Adipocyte (in vitro differentiated cells): ENCODE results near the gene CPM.

Experiments
- DNase-seq: peaks from one replicate; pipeline ENCODE4 v3.0.0-alpha.2; 2015; ENCODE audit warnings: low read depth
- H3K27me3 ChIP-seq: replicated peaks from 2 replicates; pipeline ENCODE4 v1.7.0; 2013; ENCODE audit warnings: mild to moderate bottlenecking, low read length, moderate library complexity; ENCODE audit not compliant: control insufficient read depth, insufficient read depth
- H3K36me3 ChIP-seq: 2 replicates; pipeline ENCODE4 v1.7.0; 2013; ENCODE audit warnings: low read length, mild to moderate bottlenecking, moderate library complexity; ENCODE audit not compliant: control insufficient read depth, insufficient read depth, severe bottlenecking
- H3K4me1 ChIP-seq: 2 replicates; pipeline ENCODE4 v1.7.0; 2013; ENCODE audit warnings: mild to moderate bottlenecking, low read length, moderate library complexity; ENCODE audit not compliant: control insufficient read depth, insufficient read depth
- H3K4me3 ChIP-seq: 2 replicates; pipeline ENCODE4 v1.7.0; 2013; ENCODE audit warnings: mild to moderate bottlenecking, low read length, moderate library complexity
- H3K9ac ChIP-seq: 2 replicates; pipeline ENCODE4 v1.7.0; 2013; ENCODE audit warnings: mild to moderate bottlenecking, low read length, moderate library complexity
- H3K9me3 ChIP-seq: 2 replicates; pipeline ENCODE4 v1.7.0; 2013; ENCODE audit warnings: mild to moderate bottlenecking, low read length, moderate library complexity; ENCODE audit not compliant: control insufficient read depth

CPM gene

DNA sequence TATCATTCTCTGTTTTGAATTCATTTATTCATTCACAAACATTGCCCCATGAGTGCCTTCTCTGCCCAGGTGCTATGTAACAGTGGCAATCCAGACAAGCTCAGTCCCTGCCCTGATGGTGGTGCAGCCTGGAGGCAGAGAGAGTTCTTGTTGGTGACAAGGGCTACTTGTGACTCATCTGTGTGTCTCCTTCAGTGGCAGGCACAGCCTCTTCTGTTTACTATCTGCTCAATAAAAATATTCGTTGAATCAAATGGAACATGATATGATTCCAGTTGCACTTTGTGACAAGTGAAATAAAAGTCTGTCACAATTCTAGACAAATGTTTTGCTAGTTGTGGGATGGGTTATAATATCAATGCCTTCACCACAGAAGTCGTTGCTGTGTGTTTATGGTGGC lies 20.6 kb upstream of the CPM start:
- Histone ChIP-seq H3K9ac (no peak overlapping the region), H3K36me3 (no peaks in the 10 kb centered on the region), H3K4me1 (peaks cover 47% of the 10 kb centered on the region)

DNA sequence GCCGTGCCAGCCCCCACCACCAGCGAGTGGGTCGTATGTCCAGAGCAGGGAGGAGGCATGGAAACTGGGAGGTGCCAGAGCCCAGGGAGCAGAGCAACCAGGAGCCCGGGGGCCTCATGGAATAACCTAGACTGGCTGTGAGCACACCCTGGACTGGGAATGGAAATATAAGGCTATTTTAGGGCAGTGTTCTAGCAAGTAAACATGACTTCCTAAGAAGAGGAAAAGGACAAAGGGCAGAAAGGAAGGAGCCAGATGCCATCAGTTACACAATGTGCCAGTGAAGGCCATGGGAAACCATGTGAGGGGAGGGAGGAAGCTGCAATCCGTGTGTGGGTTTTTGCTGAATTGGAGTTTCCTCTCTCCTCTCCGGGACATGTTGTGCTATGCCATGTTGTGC lies 18.7 kb upstream of the CPM start:
- H3K9ac ChIP-seq: peak overlapping the region; percentile 53
- no peaks in the 10 kb centered on the region for H3K36me3 ChIP-seq
- no peak overlapping the region for H3K4me3 ChIP-seq
- H3K4me1 ChIP-seq: peaks cover 35% of the 10 kb centered on the region
- DNase-seq: no peak
- no peaks in the 10 kb centered on the region for H3K27me3 ChIP-seq
- no peaks in the 10 kb centered on the region for H3K9me3 ChIP-seq

More for the DNA sequence above, 20.6 kb upstream of the CPM start:
- Histone ChIP-seq H3K27me3 (no peaks in the 10 kb centered on the region), H3K9me3 (no peaks in the 10 kb centered on the region), H3K4me3 (no peak overlapping the region)
- DNase-seq: no peak

DNA sequence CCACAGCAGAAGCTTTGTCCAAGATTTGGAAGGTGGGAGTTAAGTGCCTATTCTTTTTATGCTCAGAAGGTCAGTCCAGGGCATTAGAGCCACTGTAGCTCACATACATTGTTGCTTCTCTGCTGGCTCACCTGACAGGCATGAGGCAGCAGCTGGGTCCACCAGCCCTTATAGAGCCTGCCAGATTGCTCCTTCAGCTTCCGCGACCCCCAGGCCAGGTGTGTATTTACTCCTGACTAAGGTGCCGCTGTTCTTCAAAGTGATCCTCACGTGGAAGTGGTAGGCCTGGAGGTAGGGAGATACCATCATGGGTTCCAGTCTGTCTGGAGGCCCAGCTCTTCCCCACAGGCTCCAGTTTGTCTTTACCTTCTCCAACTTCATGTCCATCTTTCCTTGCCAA lies 17.5 kb upstream of the CPM start:
- no peaks in the 10 kb centered on the region for H3K9me3 ChIP-seq
- no peaks in the 10 kb centered on the region for H3K27me3 ChIP-seq
- H3K9ac ChIP-seq: no peak overlapping the region
- no peak for DNase-seq
- no peaks in the 10 kb centered on the region for H3K36me3 ChIP-seq
- peaks cover 31% of the 10 kb centered on the region for H3K4me1 ChIP-seq
- H3K4me3 ChIP-seq: no peak overlapping the region

DNA sequence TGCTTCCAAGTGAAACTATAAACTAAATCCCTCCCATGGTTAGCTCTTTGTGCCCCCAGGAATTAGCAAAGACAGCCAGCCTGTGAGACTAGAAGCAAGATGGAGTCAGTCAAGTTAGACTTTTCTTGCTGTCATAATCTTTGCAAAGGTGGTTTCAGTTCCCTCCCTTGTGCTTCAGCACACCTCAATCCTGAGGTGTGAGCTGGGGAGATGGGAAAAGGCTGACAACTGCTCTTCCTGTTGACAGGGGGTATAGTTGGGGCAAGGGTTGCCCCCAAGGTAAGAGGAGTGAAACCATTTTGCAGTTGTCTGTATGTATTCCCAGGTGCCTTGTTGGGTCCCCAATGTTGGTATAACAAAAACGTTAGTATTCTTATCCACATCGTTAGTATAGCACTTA lies 12.3 kb upstream of the CPM start:
- Histone ChIP-seq H3K27me3 (no peaks in the 10 kb centered on the region), H3K9me3 (no peaks in the 10 kb centered on the region), H3K36me3 (no peaks in the 10 kb centered on the region), H3K9ac (no peak overlapping the region), H3K4me1 (peaks cover 26% of the 10 kb centered on the region), H3K4me3 (no peak overlapping the region)
- no peak for DNase-seq

DNA sequence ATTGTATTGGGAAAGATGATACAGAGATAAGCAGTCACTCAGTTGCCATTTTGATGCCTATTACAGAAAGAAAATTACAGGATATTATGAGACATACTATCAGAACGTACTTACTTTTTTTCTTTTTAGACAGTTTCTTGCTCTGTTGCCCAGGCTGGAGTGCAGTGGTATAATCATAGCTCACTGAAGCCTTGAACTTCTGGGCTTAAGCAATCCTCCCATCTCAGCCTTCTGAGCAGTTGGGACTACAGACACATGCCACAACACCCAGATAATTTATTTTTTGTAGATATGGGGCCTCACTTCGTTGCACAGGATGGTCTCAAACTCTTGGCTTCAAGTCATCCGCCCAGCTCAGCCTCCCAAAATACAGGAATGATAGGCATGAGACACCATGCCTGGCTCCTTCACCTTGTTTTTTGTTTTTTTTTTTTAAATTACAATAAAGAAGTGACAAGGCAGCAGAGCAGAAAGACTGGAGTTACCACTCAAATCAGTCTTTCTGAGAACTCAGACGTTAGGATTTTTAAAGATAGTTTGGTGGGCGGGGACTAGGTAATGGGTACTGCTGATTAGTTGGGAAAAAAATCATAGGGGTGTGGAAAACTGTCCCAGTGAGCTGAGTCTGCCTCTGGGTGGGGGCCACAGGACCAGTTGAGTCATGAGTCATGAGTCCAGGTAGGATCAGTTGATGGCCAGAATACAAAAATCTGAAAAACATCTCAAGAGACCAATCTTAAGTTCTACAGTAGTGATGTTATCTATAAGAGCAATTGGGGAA lies 11.5 kb upstream of the CPM start:
- DNase-seq: no peak
- peaks cover 29% of the 10 kb centered on the region for H3K4me1 ChIP-seq
- H3K27me3 ChIP-seq: no peaks in the 10 kb centered on the region
- no peak overlapping the region for H3K9ac ChIP-seq
- H3K36me3 ChIP-seq: no peaks in the 10 kb centered on the region
- no peaks in the 10 kb centered on the region for H3K9me3 ChIP-seq
- no peak overlapping the region for H3K4me3 ChIP-seq

DNA sequence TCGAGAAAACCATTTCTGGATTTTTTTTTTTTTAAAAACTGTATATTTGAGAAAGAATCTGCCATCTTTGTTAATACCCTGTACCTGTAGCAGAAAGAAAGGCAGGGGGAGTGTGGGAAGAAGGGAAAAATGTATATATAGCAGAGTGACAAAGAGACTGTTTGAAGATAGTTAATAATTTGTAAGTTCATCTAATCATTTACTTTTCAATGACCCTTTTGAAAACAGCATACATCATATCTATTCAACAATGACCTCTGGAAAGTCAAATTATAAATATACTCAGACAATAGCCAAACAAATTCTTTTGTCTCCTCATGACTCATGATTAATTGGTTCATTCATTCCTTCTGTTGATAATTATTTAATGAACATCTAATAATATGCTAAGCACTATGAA lies 10.9 kb upstream of the CPM start:
- DNase-seq: no peak
- Histone ChIP-seq H3K9me3 (no peaks in the 10 kb centered on the region), H3K27me3 (no peaks in the 10 kb centered on the region), H3K36me3 (no peaks in the 10 kb centered on the region), H3K4me1 (peaks cover 32% of the 10 kb centered on the region), H3K9ac (no peak overlapping the region), H3K4me3 (no peak overlapping the region)

DNA sequence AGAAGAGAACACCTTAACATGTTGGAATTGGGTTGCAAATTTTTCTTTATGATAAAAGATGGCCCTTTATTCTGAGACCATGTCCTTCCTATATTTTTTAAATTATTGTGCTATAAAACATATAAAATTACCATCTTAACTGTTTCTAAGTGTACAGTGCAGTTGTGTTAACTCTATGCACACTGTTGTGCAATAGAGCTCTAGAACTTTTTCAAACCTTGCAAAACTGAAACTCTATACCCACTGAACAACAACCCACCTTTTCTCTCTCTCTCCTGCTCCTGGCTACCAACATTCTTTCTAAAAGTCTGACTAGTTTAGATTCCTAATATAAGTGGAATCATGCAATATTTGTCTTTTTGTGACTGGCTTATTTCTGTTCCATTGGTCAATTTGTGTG lies 7.8 kb upstream of the CPM start:
- H3K27me3 ChIP-seq: no peaks in the 10 kb centered on the region
- peak overlapping the region; percentile 41 for H3K9ac ChIP-seq
- no peaks in the 10 kb centered on the region for H3K9me3 ChIP-seq
- H3K4me3 ChIP-seq: peak overlapping the region; percentile 13
- H3K36me3 ChIP-seq: no peaks in the 10 kb centered on the region
- H3K4me1 ChIP-seq: peaks cover 51% of the 10 kb centered on the region
- DNase-seq: no peak

DNA sequence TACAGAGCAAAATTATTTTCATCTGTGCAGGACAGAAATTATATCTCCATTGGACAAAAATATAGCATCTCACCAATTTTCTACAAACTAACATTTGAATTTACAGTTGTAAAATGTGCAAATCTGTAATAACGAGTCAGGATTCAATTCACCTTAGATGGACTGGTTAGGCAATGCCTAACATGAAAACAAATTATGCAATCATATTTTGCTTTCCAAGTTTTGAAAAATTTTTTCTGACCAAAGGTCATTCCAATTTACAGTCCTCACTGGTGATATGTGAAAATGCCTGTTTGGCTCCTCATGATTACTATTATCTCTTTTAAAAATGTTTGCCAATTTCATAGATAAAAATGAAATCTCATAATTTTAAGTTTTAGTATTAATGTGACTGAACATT lies 6.5 kb upstream of the CPM start:
- peak overlapping the region; percentile 55 for H3K9ac ChIP-seq
- no peaks in the 10 kb centered on the region for H3K9me3 ChIP-seq
- peak; percentile 46 for DNase-seq
- no peak overlapping the region for H3K4me3 ChIP-seq
- H3K36me3 ChIP-seq: no peaks in the 10 kb centered on the region
- peaks cover 51% of the 10 kb centered on the region for H3K4me1 ChIP-seq
- H3K27me3 ChIP-seq: no peaks in the 10 kb centered on the region

DNA sequence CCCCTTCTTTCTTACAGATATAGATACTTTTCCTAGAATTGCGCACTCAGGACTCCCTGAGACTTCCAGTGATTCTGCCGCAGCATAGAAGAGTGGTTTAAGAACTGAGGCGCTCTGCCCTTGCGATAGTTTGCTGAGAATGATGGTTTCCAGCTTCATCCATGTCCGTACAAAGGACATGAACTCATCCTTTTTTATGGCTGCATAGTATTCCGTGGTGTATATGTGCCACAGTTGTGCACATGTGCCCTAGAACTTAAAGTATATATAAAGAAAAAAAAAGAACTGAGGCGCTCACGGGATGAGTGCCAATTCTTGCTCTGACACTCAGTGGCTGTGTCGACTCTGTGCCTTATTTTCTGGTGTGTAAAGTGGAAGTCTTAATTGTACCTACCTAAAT lies 1.4 kb upstream of the CPM start:
- peaks cover 13% of the 10 kb centered on the region for H3K36me3 ChIP-seq
- H3K4me1 ChIP-seq: peaks cover 35% of the 10 kb centered on the region
- DNase-seq: no peak
- H3K4me3 ChIP-seq: no peak overlapping the region
- no peaks in the 10 kb centered on the region for H3K9me3 ChIP-seq
- H3K27me3 ChIP-seq: no peaks in the 10 kb centered on the region
- no peak overlapping the region for H3K9ac ChIP-seq

DNA sequence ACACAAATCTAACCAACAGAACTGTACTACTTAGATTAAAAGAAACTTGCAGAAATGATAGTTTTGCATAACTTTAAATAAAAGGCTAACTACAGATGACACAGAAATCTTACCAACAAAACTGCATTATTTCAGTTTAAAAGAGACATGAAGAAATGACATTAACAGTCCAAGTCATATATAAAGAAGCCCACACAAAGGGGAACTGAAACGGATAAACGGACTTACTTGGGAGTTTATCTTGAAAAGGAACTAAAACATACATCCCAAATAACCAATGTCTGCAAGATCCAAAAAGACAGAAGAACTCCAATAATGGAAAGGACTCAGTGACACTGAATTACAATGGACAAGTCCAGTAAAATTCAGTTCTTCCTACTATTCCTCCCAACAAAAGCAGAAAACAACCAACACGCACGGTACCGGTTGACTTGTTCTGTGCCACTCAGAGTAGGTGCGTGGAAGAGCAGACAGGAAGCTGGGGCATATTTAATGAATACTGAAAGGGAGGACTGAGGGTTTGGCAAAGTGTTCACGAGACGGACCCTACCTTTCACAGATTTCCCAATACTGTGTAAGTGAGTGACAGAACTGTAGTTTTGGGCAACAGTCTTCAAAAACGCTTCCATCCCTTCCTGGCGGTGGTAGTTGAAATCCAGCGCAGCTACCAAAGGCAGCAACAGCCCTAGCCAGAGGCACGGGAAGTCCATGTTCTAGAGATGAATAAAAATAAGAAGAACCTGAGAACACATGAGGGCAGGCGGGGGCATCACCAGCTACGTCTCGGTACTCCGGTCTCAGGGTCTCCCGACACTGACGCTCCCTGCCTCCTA lies 627 bp downstream of the CPM start:
- peak overlapping the region; percentile 84 for H3K9ac ChIP-seq
- no peaks in the 10 kb centered on the region for H3K27me3 ChIP-seq
- H3K36me3 ChIP-seq: peaks cover 25% of the 10 kb centered on the region
- peak overlapping the region; percentile 96 for H3K4me3 ChIP-seq
- DNase-seq: peak; percentile 59
- H3K9me3 ChIP-seq: peaks cover 3% of the 10 kb centered on the region
- H3K4me1 ChIP-seq: peaks cover 23% of the 10 kb centered on the region

DNA sequence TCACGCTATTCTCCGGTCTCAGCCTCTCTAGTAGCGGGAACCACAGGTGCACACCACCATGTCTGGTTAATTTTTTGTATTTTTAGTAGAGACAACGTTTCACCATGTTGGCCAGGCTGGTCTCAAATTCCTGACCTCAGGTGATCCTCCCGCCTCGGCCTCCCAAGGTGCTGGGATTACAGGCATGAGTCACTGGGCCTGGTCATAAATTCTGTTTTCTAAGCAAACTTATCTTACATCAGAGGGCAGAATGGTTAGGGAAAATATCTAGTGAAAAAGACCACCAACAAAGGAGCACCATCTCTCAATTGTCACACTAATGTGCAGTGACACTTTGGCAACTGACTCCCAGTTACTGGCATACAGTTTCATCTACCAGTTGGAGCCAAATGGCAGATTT lies 2.8 kb downstream of the CPM start:
- H3K27me3 ChIP-seq: no peaks in the 10 kb centered on the region

More for the DNA sequence above, 2.8 kb downstream of the CPM start:
- Histone ChIP-seq H3K9ac (peak overlapping the region; percentile 84), H3K9me3 (peaks cover 3% of the 10 kb centered on the region), H3K4me1 (peaks cover 14% of the 10 kb centered on the region), H3K4me3 (peak overlapping the region; percentile 96), H3K36me3 (peaks cover 27% of the 10 kb centered on the region)
- no peak for DNase-seq
